HG03457 (cell line): ENCODE data around the gene DIS3.
"Not testable (repeated sequence)": the region's sequence is repeated elsewhere in the genome, so short reads cannot be mapped to it uniquely, and the experiment has no call there.

Experiments used
- ATAC-seq: cut with Tn5 transposase; IDR thresholded peaks from one replicate; pipeline ENCODE4 v1.9.1; 2021; ENCODE audit warnings: moderate number of reproducible peaks; ENCODE audit not compliant: unreplicated experiment

Gene DIS3

GRCh38 chr13:72781451-72782439, at the start of gene DIS3, which contains the start of gene PIBF1:
TSS of gene DIS3 (minus strand) at chr13:72781900. CDS start at chr13:72781832, 68 bp downstream.
TSS of gene PIBF1 (plus strand) at chr13:72782133. CDS start at chr13:72783470, 1,337 bp downstream.
- ATAC-seq, result peak; percentile 96

- ATAC-seq, result no peak
Measured at GRCh38 chr13:72823724-72824123, 42.0 kb upstream of the DIS3 start.

- ATAC-seq, result no peak
Measured at GRCh38 chr13:72823081-72823480, 41.4 kb upstream of the DIS3 start.

GRCh38 chr13:72820898-72821279, 39.2 kb upstream of the DIS3 start:
- ATAC-seq, result no peak

- no peak for ATAC-seq
Measured at GRCh38 chr13:72820156-72820897, 38.6 kb upstream of the DIS3 start.

GRCh38 chr13:72808917-72809500, 27.3 kb upstream of the DIS3 start:
- ATAC-seq, result no peak

GRCh38 chr13:72806514-72806913, 24.8 kb upstream of the DIS3 start:
- not testable (repeated sequence) for ATAC-seq

- ATAC-seq, result no peak
Measured at GRCh38 chr13:72805676-72806346, 24.1 kb upstream of the DIS3 start.

GRCh38 chr13:72804301-72804700, 22.6 kb upstream of the DIS3 start:
- no peak for ATAC-seq

GRCh38 chr13:72798817-72799216, 17.1 kb upstream of the DIS3 start:
- no peak for ATAC-seq

GRCh38 chr13:72792640-72793039, 10.9 kb upstream of the DIS3 start:
- no peak for ATAC-seq

- ATAC-seq, result no peak
Measured at GRCh38 chr13:72788831-72789230, 7.1 kb upstream of the DIS3 start.

- ATAC-seq, result not testable (repeated sequence)
Measured at GRCh38 chr13:72784679-72785078, 3.0 kb upstream of the DIS3 start.

GRCh38 chr13:72782717-72783116, 1.0 kb upstream of the DIS3 start:
- no peak for ATAC-seq

- no peak for ATAC-seq
Measured at GRCh38 chr13:72774019-72774418, 7.7 kb downstream of the DIS3 start.

GRCh38 chr13:72763411-72763810, 18.3 kb downstream of the DIS3 start:
- ATAC-seq, result no peak

GRCh38 chr13:72760189-72760588, 21.5 kb downstream of the DIS3 start:
- no peak for ATAC-seq

- no peak for ATAC-seq
Measured at GRCh38 chr13:72757792-72758535, 23.7 kb downstream of the DIS3 start.

- no peak for ATAC-seq
Measured at GRCh38 chr13:72754111-72754510, 27.6 kb downstream of the DIS3 start.

- ATAC-seq, result no peak
Measured at GRCh38 chr13:72751220-72751619, 30.5 kb downstream of the DIS3 start.
